Activated CD4-positive, alpha-beta memory T cell treated with anti-CD3 and anti-CD28 coated beads for 36 hours (primary cell): ENCODE data around the gene RPS13. TPM values are rescaled to one million over a fixed set of nuclear protein-coding genes. Genes with fewer than 3 reads are reported as not detected.
"Not testable (repeated sequence)": the region's sequence is repeated elsewhere in the genome, so short reads cannot be mapped to it uniquely, and the experiment has no call there.

Source experiments
- CTCF ChIA-PET: fragments of 350-600 bp; sonication (Branson Sonifier 250); formaldehyde crosslinking; loops from one replicate; lab custom pipeline; 2021; ENCODE audit warnings: antibody characterized with exemption, inconsistent platforms; lab: Charles Lee
- POLR2A ChIA-PET: fragments of 350-600 bp; sonication (Branson Sonifier 250); formaldehyde crosslinking; loops from one replicate; lab custom pipeline; 2021; ENCODE audit warnings: antibody characterized with exemption; lab: Charles Lee
- DNase-seq: peaks from one replicate; pipeline ENCODE4 v3.0.0-alpha.2; 2020
- H3K27ac Mint-ChIP-seq: one replicate; pipeline ENCODE4 v1.8.0; 2021; ENCODE audit warnings: mixed read lengths
- H3K27me3 Mint-ChIP-seq: one replicate; pipeline ENCODE4 v1.8.0; 2021; ENCODE audit warnings: mixed read lengths
- H3K36me3 Mint-ChIP-seq: one replicate; pipeline ENCODE4 v1.8.0; 2021; ENCODE audit warnings: mixed read lengths
- H3K4me1 Mint-ChIP-seq: one replicate; pipeline ENCODE4 v1.8.0; 2021; ENCODE audit warnings: low read depth, mixed read lengths
- H3K4me3 Mint-ChIP-seq: one replicate; pipeline ENCODE4 v1.8.0; 2021; ENCODE audit warnings: mild to moderate bottlenecking, mixed read lengths
- H3K9me3 Mint-ChIP-seq: one replicate; pipeline ENCODE4 v1.8.0; 2021; ENCODE audit warnings: mixed read lengths
- intact Hi-C: fragments of 100-400 bp; cut with micrococcal nuclease; formaldehyde crosslinking; loops from one replicate; pipeline ENCODE4 v1.15.1; 2023
- total RNA-seq, 2 experiments: library from RNA; stranded (reverse); gene quantifications; one replicate each; pipeline ENCODE4 v1.2.3, GENCODE V29; 2021

The RPS13 gene
- total RNA-seq, 2 experiments from 2014 or later, result 1,729 to 1,745 TPM

- peaks cover 49% of the 10 kb centered on the region for H3K36me3 Mint-ChIP-seq
- ChIA-PET POLR2A (interaction anchor here (0.6 to 2.1 kb wide), 6 partner anchors 9 to 339 kb away, joined by 3 to 18 read pairs (median 4); partner anchors contain the start of genes C11orf58 and PIK3C2A), CTCF (interaction anchor here (0.5 to 2.1 kb wide), 6 partner anchors 14 to 291 kb away, joined by 3 to 8 read pairs (median 4); no protein-coding TSS in a partner anchor)
- H3K9me3 Mint-ChIP-seq, result no peaks in the 10 kb centered on the region
- intact Hi-C loops, result loop anchor here (1.0 to 10.0 kb wide), 10 partner anchors 59 to 1556 kb away; partner anchors contain the start of genes C11orf58, KCNJ11, NUCB2 and SERGEF
- DNase-seq, result no peak
- H3K27ac Mint-ChIP-seq, result peak overlapping the region; percentile 93
- no peaks in the 10 kb centered on the region for H3K27me3 Mint-ChIP-seq
- H3K4me3 Mint-ChIP-seq, result peak overlapping the region; percentile 96
- H3K4me1 Mint-ChIP-seq, result peaks cover 34% of the 10 kb centered on the region
Measured at GRCh38 chr11:17076517-17077239, 789 bp downstream of the RPS13 start.

DNA sequence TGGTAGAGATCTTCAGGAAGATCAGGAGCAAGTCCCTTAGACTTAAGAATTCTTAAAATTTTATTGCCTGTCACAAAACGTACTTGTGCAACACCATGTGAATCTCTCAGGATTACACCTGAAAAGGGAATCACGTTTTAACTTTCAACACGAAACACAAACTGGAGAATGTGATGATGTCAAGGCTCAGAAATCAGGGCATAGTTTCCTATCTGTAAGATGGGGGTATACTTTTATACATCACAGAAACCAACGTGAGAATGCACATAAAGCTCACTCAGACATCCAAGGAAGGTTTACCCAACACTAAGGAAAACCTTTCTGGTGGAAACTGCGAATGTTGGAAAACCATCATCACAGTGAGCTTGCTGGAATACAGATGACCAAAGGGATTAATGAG, 2.0 kb downstream of the RPS13 start:
- Mint-ChIP-seq H3K9me3 (no peaks in the 10 kb centered on the region), H3K27me3 (no peaks in the 10 kb centered on the region), H3K27ac (peak overlapping the region; percentile 93), H3K4me3 (peak overlapping the region; percentile 96), H3K4me1 (peaks cover 34% of the 10 kb centered on the region), H3K36me3 (peaks cover 49% of the 10 kb centered on the region)
- POLR2A ChIA-PET, result interaction anchor here (1.1 to 1.4 kb wide), 2 partner anchors 132 to 338 kb away, joined by 4 read pairs; partner anchors contain the start of genes C11orf58 and PIK3C2A
- CTCF ChIA-PET, result interaction anchor here (0.9 to 1.6 kb wide), 6 partner anchors 120 to 291 kb away, joined by 3 to 5 read pairs (median 4); no protein-coding TSS in a partner anchor
- intact Hi-C loops, result loop anchor here (5.0 to 10.0 kb wide), 6 partner anchors 58 to 1557 kb away; partner anchors contain the start of genes KCNJ11, NUCB2, SERGEF and SPTY2D1
- DNase-seq, result no peak

- ChIA-PET POLR2A (no interaction called here), CTCF (interaction anchor here (0.6 to 1.6 kb wide), 2 partner anchors 10 to 145 kb away, joined by 4 to 5 read pairs; no protein-coding TSS in a partner anchor)
- Mint-ChIP-seq H3K36me3 (peaks cover 49% of the 10 kb centered on the region), H3K27ac (no peak overlapping the region), H3K27me3 (no peaks in the 10 kb centered on the region), H3K4me3 (no peak overlapping the region), H3K9me3 (no peaks in the 10 kb centered on the region), H3K4me1 (peaks cover 30% of the 10 kb centered on the region)
- DNase-seq, result no peak
- intact Hi-C loops, result loop anchor here (10.0 kb wide), 2 partner anchors 201 to 941 kb away; partner anchors contain the start of genes NUCB2 and SERGEF
Measured at GRCh38 chr11:17073370-17074027, 4.0 kb downstream of the RPS13 start.

DNA sequence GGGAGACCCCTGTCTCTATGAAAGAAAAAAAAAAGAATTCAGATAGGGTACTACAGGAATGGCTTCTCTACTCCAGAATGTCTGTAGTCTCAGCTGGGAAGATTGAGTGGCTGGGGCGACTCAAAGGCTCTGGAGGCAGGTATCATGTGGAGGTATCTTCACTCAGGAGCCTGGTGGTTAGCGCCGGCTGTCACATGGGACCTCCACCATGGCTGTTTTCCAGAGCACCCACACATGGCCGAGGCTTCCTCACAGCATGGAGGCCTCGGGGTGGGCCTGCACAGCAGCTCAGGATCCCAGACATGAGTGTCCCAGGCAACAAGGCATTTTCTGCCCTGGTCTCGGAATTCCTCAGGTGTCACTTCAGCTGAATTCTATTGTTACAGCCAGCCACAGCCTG, 10.1 kb downstream of the RPS13 start:
- no peak overlapping the region for H3K4me3 Mint-ChIP-seq
- no peaks in the 10 kb centered on the region for H3K9me3 Mint-ChIP-seq
- ChIA-PET POLR2A (no interaction called here), CTCF (interaction anchor here (1.5 kb wide), 1 partner anchor 247 kb away, joined by 4 read pairs; no protein-coding TSS in a partner anchor)
- H3K4me1 Mint-ChIP-seq, result no peaks in the 10 kb centered on the region
- DNase-seq, result no peak
- no peaks in the 10 kb centered on the region for H3K27me3 Mint-ChIP-seq
- peaks cover 1% of the 10 kb centered on the region for H3K36me3 Mint-ChIP-seq
- H3K27ac Mint-ChIP-seq, result no peak overlapping the region
- intact Hi-C loops, result no loop called here

DNA sequence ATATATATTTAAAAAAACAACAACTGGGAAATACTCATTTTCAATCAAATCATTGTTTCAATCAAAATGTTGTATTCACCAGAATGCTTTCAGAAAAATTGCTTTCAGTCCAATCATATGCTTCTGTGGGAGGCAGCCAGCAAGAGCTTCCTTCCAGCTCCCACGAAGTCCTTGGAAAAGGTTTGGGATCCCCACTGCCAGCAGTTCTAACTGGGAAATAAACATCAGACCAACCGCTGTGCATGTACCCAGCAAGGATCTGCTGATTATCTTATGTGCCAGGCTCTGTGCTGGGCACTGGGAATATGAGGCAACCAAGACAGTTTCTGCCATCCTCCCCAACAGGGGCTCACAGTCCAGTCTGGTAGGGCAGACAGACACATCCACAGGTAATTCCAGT, 10.8 kb downstream of the RPS13 start:
- no peaks in the 10 kb centered on the region for H3K4me1 Mint-ChIP-seq
- H3K9me3 Mint-ChIP-seq, result no peaks in the 10 kb centered on the region
- POLR2A ChIA-PET, result no interaction called here
- intact Hi-C loops, result no loop called here
- no peaks in the 10 kb centered on the region for H3K27me3 Mint-ChIP-seq
- H3K36me3 Mint-ChIP-seq, result no peaks in the 10 kb centered on the region
- H3K4me3 Mint-ChIP-seq, result no peak overlapping the region
- CTCF ChIA-PET, result interaction anchor here (1.5 kb wide), 1 partner anchor 247 kb away, joined by 4 read pairs; no protein-coding TSS in a partner anchor
- no peak overlapping the region for H3K27ac Mint-ChIP-seq
- no peak for DNase-seq

DNA sequence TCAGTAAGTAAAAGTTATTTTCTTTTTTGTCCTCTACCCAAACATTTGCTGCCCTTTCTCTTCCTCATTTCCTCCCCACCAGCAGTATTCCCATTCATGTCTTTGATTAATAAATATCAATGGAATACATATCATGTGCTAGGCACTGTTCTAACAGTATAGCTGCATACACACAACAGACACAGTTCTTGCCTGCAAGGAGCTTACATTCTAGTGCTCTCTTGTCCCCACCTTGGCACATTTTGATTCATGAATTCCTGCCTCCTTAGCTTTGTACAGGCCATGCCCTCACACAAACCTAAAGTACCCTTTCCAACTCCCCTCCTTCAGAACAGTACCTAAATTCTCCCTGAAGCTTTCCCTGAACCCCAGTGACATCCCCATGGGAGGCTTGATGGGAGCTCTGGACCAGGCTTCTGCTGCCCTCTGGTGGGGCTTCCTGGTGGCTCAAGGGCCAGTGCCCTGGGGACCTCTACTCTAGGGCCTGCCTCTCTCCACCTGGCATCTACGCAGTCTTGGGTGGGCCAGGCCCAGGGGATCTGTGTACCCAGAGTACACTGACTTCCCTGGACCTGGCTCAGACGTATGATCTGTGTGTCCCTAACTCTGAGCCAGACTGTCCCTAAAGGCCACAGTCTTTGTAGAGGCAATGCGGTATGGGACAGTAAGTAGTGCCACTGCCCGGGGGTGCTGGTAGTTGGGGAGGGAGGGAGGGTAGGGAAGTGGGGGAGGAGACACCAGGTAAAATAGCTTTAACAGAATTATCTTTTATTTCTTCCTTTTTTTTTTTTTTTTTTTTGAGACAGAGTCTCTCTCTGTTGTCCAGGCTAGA, 14.1 kb downstream of the RPS13 start:
- CTCF ChIA-PET, result interaction anchor here (0.6 to 6.1 kb wide), 33 partner anchors 9 to 281 kb away, joined by 3 to 103 read pairs (median 4); partner anchors contain the start of genes PLEKHA7 and RPS13
- H3K9me3 Mint-ChIP-seq, result no peaks in the 10 kb centered on the region
- intact Hi-C loops, result loop anchor here (1.0 to 5.0 kb wide), 5 partner anchors 117 to 456 kb away; no protein-coding TSS in a partner anchor
- POLR2A ChIA-PET, result interaction anchor here (1.5 kb wide), 1 partner anchor 117 kb away, joined by 4 read pairs; no protein-coding TSS in a partner anchor
- no peak overlapping the region for H3K27ac Mint-ChIP-seq
- H3K36me3 Mint-ChIP-seq, result no peaks in the 10 kb centered on the region
- no peaks in the 10 kb centered on the region for H3K27me3 Mint-ChIP-seq
- peak; percentile 73 for DNase-seq
- H3K4me3 Mint-ChIP-seq, result no peak overlapping the region
- no peaks in the 10 kb centered on the region for H3K4me1 Mint-ChIP-seq

DNA sequence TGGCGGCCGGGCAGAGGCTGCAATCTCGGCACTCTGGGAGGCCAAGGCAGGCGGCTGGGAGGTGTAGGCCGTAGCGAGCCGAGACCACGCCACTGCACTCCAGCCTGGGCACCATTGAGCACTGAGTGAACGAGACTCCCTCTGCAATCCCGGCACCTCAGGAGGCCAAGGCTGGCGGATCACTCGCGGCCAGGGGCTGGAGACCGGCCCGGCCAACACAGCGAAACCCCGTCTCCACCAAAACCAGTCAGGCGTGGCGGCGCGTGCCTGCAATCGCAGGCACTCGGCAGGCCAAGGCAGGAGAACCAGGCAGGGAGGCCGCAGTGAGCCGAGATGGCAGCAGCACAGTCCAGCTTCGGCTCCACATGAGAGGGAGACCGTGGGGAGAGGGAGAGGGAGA, 26.3 kb downstream of the RPS13 start:
- H3K4me1 Mint-ChIP-seq, DNase-seq, H3K9me3 Mint-ChIP-seq: not testable (repeated sequence)

DNA sequence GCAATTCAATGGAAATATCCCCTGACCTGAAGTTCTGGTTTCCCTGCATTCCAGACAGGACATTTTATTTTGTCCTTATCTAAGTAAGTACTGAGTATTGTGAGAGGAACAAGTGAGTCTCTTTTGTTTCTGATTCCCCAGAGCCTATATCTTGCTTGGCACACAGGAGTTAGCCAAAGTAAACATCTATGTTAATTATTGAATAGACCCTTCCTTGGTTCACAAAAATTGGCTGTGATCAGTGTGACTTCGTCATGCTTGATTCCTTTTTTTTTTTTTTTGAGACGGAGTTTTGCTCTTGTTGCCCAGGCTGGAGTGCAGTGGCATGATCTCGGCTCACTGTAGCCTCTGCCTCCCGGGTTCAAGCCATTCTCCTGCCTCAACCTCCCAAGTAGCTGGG, 29.0 kb downstream of the RPS13 start:
- CTCF ChIA-PET, H3K27ac Mint-ChIP-seq, H3K4me3 Mint-ChIP-seq, intact Hi-C loops, POLR2A ChIA-PET, H3K36me3 Mint-ChIP-seq, H3K27me3 Mint-ChIP-seq, DNase-seq, H3K9me3 Mint-ChIP-seq, H3K4me1 Mint-ChIP-seq: not testable (repeated sequence)

More for the DNA sequence above, 26.3 kb downstream of the RPS13 start:
- H3K27me3 Mint-ChIP-seq, CTCF ChIA-PET, POLR2A ChIA-PET, H3K36me3 Mint-ChIP-seq, H3K27ac Mint-ChIP-seq, intact Hi-C loops, H3K4me3 Mint-ChIP-seq: not testable (repeated sequence)

GRCh38 chr11:17046690-17047089, 30.8 kb downstream of the RPS13 start:
- ChIA-PET CTCF (no interaction called here), POLR2A (no interaction called here)
- DNase-seq, result no peak
- Mint-ChIP-seq H3K4me3 (no peak overlapping the region), H3K4me1 (no peaks in the 10 kb centered on the region), H3K36me3 (no peaks in the 10 kb centered on the region), H3K27me3 (no peaks in the 10 kb centered on the region), H3K9me3 (no peaks in the 10 kb centered on the region), H3K27ac (no peak overlapping the region)
- intact Hi-C loops, result no loop called here

DNA sequence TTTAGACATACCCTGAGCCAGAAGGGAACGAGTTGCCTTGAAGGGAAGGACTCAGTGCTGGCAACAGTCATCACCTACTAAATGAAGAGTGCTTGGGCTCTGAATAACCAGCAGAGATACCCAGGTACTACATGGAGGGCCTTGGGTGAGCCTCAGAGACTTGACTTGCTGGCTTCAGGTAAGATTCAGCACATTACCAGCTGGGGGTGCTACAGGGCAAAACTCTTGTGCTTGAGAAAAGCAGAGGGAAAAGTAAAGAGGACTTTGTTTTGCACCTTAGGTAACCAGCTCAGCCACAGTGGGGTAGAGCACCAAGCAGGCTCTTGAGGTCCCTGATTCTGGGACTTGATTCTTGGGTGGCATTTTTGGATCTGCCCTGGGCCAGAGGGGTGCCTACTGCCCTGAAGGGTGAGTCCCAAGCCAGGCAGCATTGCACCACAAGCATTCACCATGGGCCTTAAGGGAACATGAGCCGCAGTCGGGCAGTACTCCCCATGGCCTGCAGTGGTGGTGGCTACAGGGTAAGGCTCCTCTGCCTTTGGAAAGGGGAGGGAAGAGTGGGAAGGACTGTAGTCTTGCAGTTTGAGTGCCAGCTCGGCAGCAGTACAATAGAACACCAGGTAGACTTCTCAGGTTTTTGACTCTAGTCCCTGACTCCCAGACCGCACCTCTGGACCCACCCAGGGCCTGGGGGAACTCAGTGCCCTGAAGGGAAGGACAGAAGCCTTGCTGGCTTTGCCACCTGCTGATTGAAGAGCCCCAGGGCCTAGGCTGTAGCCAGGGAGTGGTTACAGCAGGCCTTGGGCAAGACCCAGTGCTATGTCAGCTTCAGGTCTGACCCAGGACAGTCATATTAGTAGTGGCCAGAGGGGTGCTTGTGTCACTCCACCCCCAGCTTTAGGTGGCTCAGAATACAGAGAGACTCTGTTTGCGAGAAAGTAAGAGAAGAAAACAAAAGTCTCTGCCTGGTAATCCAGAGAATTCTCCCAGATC, 40.5 kb downstream of the RPS13 start:
- intact Hi-C loops, result no loop called here
- H3K27me3 Mint-ChIP-seq, result no peaks in the 10 kb centered on the region
- H3K27ac Mint-ChIP-seq, result no peak overlapping the region
- H3K36me3 Mint-ChIP-seq, result no peaks in the 10 kb centered on the region
- no peaks in the 10 kb centered on the region for H3K4me1 Mint-ChIP-seq
- H3K9me3 Mint-ChIP-seq, result peaks cover 6% of the 10 kb centered on the region
- POLR2A ChIA-PET, result no interaction called here
- peak; percentile 20 for DNase-seq
- no peak overlapping the region for H3K4me3 Mint-ChIP-seq
- CTCF ChIA-PET, result interaction anchor here (1.6 kb wide), 1 partner anchor 26 kb away, joined by 5 read pairs; no protein-coding TSS in a partner anchor
